Neural progenitor cell (in vitro differentiated cells): Measurements from ENCODE around the gene UBE2S.

Source experiments
- CTCF ChIP-seq: fragments of 200-600 bp; sonication (generic); IDR thresholded peaks from 2 replicates; pipeline ENCODE4 v1.5.1; 2017; ENCODE audit warnings: antibody characterized with exemption, mild to moderate bottlenecking
- EZH2 ChIP-seq: fragments of 200-600 bp; sonication (generic); IDR thresholded peaks from 2 replicates; pipeline ENCODE4 v1.6.1; 2017; ENCODE audit warnings: antibody characterized with exemption, mild to moderate bottlenecking, moderate library complexity
- EZH2phosphoT487 ChIP-seq: fragments of 200-600 bp; sonication (generic); IDR thresholded peaks from 2 replicates; pipeline ENCODE4 v1.6.1; 2017; ENCODE audit warnings: antibody characterized with exemption

GRCh38 chr19:55418185-55418584 is 10.6 kb upstream of the UBE2S start:
- TF ChIP-seq CTCF (peak; percentile 84), EZH2phosphoT487 (no peak), EZH2 (peak; percentile 29)
